Measurements from ENCODE around the gene POLR2J3. TPM values are rescaled to one million over a fixed set of nuclear protein-coding genes. Genes with fewer than 3 reads are reported as not detected.
"Not testable (repeated sequence)": the region's sequence is repeated elsewhere in the genome, so short reads cannot be mapped to it uniquely, and the experiment has no call there.

POLR2J3 gene
- total and polyA plus RNA-seq, 2 of the 4 experiments (the other 2 are of a cell fraction), result 14.2 to 14.7 TPM

- H3K4me1 ChIP-seq (ENCODE audit: control insufficient read depth, insufficient read depth, low read length); ATAC-seq (ENCODE audit: low read depth); BruUV-seq (replicated peaks): not testable (repeated sequence)
Measured at GRCh38 chr7:102577315-102578240, 5.2 kb upstream of the POLR2J3 start.

GRCh38 chr7:102576363-102576762 is 4.0 kb upstream of the POLR2J3 start:
- H3K9me3 ChIP-seq (ENCODE audit: control insufficient read depth, insufficient read depth, low read length); H3K27me3 ChIP-seq (ENCODE audit: control insufficient read depth, insufficient read depth, low read length); H2BK20ac ChIP-seq (ENCODE audit: low read depth, low read length); ATAC-seq (ENCODE audit: low read depth); intact Hi-C loops (cut with micrococcal nuclease); CTCF ChIA-PET; H2AK5ac ChIP-seq (ENCODE audit: low read depth, low read length); H3K4me2 ChIP-seq (ENCODE audit: low read depth, low read length); H2BK15ac ChIP-seq (ENCODE audit: low read depth, low read length); H3K27ac ChIP-seq (ENCODE audit: insufficient read depth, low read length); H4K8ac ChIP-seq (ENCODE audit: low read depth in 2 of 2, low read length in 2 of 2); H3K23ac ChIP-seq (ENCODE audit: low read depth, low read length); dilution Hi-C loops (cut with HindIII; ENCODE audit: low sequenced_read_pairs, unreplicated experiment); H3K9ac ChIP-seq (ENCODE audit: low read depth, low read length); H3K36me3 ChIP-seq (ENCODE audit: control insufficient read depth, insufficient read depth, low read length); BruUV-seq (replicated peaks); H3K9me1 ChIP-seq (ENCODE audit: insufficient read depth, low read length); H3K4me3 ChIP-seq (ENCODE audit: insufficient read depth, low read depth, low read length); H2AK9ac ChIP-seq (replicated peaks; ENCODE audit: low read depth, low read length, poor library complexity); H4K5ac ChIP-seq (ENCODE audit: low read depth, low read length); H3K56ac ChIP-seq (ENCODE audit: extremely low read depth, insufficient read depth, low read length); H3K79me1 ChIP-seq (ENCODE audit: low read depth in 1 of 2, low read length in 2 of 2); in situ Hi-C loops (cut with MboI; ENCODE audit: low sequenced_read_pairs); H3K14ac ChIP-seq (replicated peaks; ENCODE audit: low read depth, low read length); H2BK120ac ChIP-seq (ENCODE audit: low read depth, low read length); POLR2A ChIA-PET (ENCODE audit: unreplicated experiment); H3K18ac ChIP-seq (ENCODE audit: low read depth, low read length); H4K91ac ChIP-seq (ENCODE audit: insufficient read depth, low read depth, low read length); H2BK5ac ChIP-seq (ENCODE audit: low read depth, low read length, poor library complexity, severe bottlenecking); DNase-seq; H3K4me1 ChIP-seq (ENCODE audit: control insufficient read depth, insufficient read depth, low read length); H2AFZ ChIP-seq (replicated peaks; ENCODE audit: low read length, poor library complexity); H4K20me1 ChIP-seq (ENCODE audit: insufficient read depth, low read length); H3K4ac ChIP-seq (ENCODE audit: low read depth, low read length): not testable (repeated sequence)
- WGBS, 2 experiments (ENCODE audit: extremely low coverage in 2 of 2, insufficient read length in 1 of 2), result no CpG with 5 or more reads among the region's 3 CpGs

More at GRCh38 chr7:102577315-102578240, 5.2 kb upstream of the POLR2J3 start:
- H2AFZ ChIP-seq (replicated peaks; ENCODE audit: low read length, poor library complexity); in situ Hi-C loops (cut with MboI; ENCODE audit: low sequenced_read_pairs); H2BK5ac ChIP-seq (ENCODE audit: low read depth, low read length, poor library complexity, severe bottlenecking); CTCF ChIA-PET; POLR2A ChIA-PET (ENCODE audit: unreplicated experiment); H2BK120ac ChIP-seq (ENCODE audit: low read depth, low read length); H4K20me1 ChIP-seq (ENCODE audit: insufficient read depth, low read length); H3K9me1 ChIP-seq (ENCODE audit: insufficient read depth, low read length); H2AK5ac ChIP-seq (ENCODE audit: low read depth, low read length); H3K9ac ChIP-seq (ENCODE audit: low read depth, low read length); H3K18ac ChIP-seq (ENCODE audit: low read depth, low read length); H3K14ac ChIP-seq (replicated peaks; ENCODE audit: low read depth, low read length); H3K27ac ChIP-seq (ENCODE audit: insufficient read depth, low read length); H4K8ac ChIP-seq (ENCODE audit: low read depth in 2 of 2, low read length in 2 of 2); H3K4me3 ChIP-seq (ENCODE audit: insufficient read depth, low read depth, low read length); DNase-seq; H3K23ac ChIP-seq (ENCODE audit: low read depth, low read length); H2BK20ac ChIP-seq (ENCODE audit: low read depth, low read length); H3K56ac ChIP-seq (ENCODE audit: extremely low read depth, insufficient read depth, low read length); H3K4ac ChIP-seq (ENCODE audit: low read depth, low read length); intact Hi-C loops (cut with micrococcal nuclease); H3K36me3 ChIP-seq (ENCODE audit: control insufficient read depth, insufficient read depth, low read length); H3K4me2 ChIP-seq (ENCODE audit: low read depth, low read length); H2AK9ac ChIP-seq (replicated peaks; ENCODE audit: low read depth, low read length, poor library complexity); H3K9me3 ChIP-seq (ENCODE audit: control insufficient read depth, insufficient read depth, low read length); dilution Hi-C loops (cut with HindIII; ENCODE audit: low sequenced_read_pairs, unreplicated experiment); H3K79me1 ChIP-seq (ENCODE audit: low read depth in 1 of 2, low read length in 2 of 2); H3K27me3 ChIP-seq (ENCODE audit: control insufficient read depth, insufficient read depth, low read length); H2BK15ac ChIP-seq (ENCODE audit: low read depth, low read length); H4K91ac ChIP-seq (ENCODE audit: insufficient read depth, low read depth, low read length); H4K5ac ChIP-seq (ENCODE audit: low read depth, low read length): not testable (repeated sequence)
- no CpG with 5 or more reads among the region's 7 CpGs for WGBS, 2 experiments (ENCODE audit: extremely low coverage in 2 of 2, insufficient read length in 1 of 2)
